HG03064 (cell line): ENCODE results near the gene EIF4E1B.
A peak's percentile ranks its signal among the peaks of the same experiment; 100 is the strongest.

Experiments
- ATAC-seq: cut with Tn5 transposase; IDR thresholded peaks from one replicate; pipeline ENCODE4 v1.9.1; 2021; ENCODE audit warnings: low read depth; ENCODE audit not compliant: unreplicated experiment

The EIF4E1B gene

DNA sequence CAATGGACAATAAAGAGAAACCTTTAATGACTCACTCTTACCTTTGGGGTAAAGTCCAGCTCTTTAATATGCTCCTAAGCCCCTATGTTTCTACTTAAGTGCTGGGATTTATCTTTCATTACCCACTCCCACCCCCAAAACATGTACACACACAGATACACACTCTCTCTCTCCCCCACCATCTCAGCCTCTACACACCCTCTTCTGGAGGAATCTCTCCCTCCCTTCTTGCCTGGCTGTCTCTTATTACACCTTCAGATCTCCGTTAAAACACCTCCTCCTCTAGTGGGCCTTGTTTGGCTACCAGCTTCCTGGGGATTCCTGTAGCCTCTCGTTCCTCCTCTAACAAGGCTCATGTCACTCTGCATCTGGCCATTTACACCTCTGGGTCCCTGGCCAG lies 27.4 kb upstream of the EIF4E1B start:
- no peak for ATAC-seq

- ATAC-seq = no peak
Measured at GRCh38 chr5:176606032-176606431, 24.4 kb upstream of the EIF4E1B start.

DNA sequence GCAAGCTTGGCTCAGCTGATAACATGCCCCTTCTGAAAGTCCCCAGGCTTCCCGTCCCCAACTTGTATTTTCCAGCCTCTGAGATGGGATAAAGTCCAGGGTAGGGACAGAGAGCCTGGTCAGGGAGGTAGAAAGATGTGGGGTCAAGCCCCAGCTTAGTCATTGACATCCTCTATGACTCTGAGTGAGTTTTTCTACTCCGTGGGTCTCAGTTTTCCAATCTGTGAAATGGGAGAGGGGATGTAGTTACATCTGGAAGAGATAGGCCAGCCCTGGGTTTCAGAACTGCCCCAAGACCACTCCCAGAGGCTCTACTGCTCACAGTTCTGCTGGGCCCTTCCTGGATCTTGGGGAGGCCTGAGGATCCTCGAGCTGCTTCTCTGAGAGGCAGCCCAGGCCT lies 23.6 kb upstream of the EIF4E1B start:
- ATAC-seq = no peak

GRCh38 chr5:176608142-176608705 lies 22.3 kb upstream of the EIF4E1B start:
- ATAC-seq = no peak

DNA sequence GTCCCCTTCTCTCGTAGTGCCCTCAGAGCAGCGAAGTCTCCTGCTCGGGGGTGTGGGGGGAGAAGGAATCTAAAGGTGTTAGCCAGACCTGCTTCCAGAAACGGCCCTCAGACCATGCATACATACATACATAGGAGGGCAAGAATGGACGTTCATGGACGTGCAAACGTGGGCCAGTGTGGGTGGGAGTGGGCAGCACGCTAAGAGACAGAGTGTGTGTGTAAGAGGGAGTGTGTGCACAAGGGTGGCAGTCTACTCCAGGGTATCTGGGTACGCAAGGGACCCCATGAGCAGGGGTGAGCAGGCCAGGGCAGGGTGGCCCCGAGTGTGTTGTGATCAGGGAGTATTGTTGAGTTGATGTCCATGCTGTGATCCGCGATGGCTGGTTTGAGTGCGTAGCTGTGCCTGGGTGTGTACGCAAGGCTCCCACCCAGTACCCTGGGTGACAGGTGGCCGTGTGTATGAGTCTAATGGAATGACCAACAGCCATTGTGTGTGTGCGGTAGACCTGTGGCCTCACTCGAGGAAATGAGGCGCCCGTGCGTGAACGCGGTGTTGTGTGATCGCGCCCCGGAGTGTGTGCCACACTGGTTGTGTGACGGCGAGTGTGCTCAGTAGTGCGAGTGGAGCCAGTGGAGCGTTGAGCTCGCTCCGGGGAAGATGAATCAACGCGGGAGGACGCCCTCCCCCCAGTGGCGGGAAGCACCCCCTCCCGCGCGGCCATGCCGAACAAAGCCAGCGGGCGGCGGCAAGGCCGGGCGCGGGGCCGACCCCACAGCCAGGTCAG lies 21.3 kb upstream of the EIF4E1B start:
- ATAC-seq = no peak

DNA sequence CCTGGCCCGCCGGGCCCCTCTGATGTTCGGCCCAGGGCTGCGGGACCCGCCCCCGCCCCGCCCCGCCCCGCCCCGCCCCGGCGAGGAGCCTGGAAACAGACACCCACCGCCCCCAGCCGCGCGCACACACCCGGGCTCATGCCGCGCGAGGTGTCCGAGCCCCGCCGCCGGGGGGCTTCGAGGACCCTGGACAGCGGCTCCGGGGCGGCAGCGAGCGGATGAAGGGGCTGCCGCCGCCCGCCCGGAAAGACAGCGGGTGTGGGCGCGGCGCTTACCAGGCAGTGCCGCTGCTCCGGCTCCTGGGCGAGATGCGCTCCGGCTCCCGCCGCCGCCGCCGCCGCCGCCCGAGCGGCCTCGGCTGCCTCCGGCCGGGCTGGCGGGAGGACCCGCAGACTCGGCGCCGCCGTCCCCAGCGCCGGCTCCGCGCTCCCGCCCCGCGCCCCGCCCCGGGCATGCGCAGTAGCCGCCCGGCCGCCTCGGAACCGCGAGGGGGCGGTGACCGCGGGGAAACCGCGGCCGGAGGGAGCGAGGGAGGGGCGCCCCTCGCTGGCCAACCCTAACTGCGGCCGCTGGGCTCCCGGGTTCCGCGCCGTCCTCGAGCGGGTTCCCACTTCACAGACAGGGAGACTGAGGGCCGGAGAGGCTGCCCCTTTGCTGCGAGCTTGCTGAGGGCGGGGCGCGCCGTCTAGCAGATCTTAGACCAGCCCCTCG lies 20.6 kb upstream of the EIF4E1B start, which contains the start of gene GPRIN1:
GPRIN1 (minus strand) TSS at position 433 of the 711 bp plus-strand sequence. CDS start 10,322 bp downstream, outside the sequence.
- peak; percentile 62 for ATAC-seq

- peak; percentile 24 for ATAC-seq
Measured at GRCh38 chr5:176610435-176610773, 20.1 kb upstream of the EIF4E1B start.

DNA sequence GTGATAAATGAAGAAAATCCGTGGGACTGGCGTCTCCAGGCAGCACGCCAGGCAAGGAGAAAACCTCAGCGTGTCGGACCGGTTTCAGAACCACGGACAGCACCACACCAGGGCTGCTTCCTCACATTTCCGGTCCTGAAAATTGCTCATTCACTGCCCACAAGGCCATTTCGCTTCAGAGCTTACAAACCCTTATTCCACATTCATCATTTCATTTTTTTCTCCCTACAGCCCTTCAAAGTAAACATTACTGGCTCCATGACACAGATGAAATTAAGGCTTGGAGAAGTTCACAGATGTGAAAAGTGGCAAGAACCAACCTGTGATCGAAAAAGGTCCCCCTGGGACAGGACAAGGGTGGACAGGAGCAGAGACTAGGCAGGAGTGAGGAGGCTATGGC lies 19.0 kb upstream of the EIF4E1B start:
- no peak for ATAC-seq

DNA sequence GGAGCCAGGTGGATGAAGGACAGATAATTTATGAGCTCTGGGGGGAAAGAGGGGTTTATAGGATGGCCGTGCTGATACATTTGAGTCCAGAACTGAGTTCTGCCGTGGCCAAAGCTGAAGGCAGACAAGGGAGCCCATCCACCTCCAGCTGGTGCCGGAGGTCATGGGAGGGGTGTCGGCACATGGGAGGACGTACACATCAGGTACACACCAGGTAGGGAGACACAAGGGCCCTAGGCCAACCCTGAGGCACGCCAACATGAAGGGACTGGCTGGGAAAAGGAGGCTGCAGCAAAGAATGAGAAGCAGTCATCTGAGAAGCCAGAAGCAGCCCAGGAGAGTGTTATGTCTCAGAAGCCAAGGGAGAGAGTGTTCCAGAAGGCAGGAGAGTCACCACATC lies 18.5 kb upstream of the EIF4E1B start:
- ATAC-seq = no peak

GRCh38 chr5:176612855-176613254 lies 17.6 kb upstream of the EIF4E1B start:
- ATAC-seq = no peak

GRCh38 chr5:176614805-176615478 lies 15.5 kb upstream of the EIF4E1B start:
- ATAC-seq = no peak

DNA sequence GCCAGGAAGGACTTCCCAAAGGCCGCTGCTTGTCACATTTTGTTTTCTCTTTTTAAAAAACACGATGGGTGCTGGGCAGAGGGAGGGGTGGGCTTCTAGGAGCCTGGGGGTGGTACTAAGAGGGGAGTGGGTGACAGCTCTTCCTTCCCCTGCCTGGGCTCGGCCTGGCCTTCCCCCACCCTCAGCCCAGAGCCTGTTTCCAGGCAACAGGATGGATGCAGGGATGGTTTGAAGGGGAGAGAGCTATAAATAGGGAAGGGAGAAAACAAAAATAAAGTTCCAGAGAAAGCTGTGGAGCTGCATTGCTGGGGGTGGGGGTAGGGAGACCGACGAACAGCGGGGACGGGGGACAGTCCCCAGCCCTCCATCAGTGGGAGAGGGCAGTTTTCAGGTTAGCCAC lies 14.0 kb upstream of the EIF4E1B start:
- no peak for ATAC-seq

DNA sequence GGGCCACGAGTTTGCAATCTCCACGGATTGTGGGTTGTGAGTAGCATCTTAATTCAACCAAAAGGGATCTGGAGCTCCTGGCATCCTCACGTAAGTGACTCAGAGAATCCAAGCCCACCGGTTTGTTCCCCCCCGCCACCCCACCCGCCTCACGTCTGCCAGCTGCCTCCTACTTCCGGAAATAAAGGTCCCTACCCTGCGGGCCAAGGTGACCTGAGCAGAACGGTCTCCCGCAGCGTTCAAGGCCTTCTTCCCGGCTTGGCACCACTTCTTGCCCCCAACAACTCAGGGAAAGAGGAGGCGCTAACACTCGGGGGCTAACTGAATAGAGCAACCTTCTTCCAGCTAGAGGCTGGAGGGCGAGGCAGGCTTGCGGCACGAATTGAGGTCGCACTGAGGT lies 11.7 kb upstream of the EIF4E1B start:
- ATAC-seq = no peak

GRCh38 chr5:176619203-176619568 lies 11.3 kb upstream of the EIF4E1B start:
- no peak for ATAC-seq

- ATAC-seq = no peak
Measured at GRCh38 chr5:176619569-176620332, 10.7 kb upstream of the EIF4E1B start.

DNA sequence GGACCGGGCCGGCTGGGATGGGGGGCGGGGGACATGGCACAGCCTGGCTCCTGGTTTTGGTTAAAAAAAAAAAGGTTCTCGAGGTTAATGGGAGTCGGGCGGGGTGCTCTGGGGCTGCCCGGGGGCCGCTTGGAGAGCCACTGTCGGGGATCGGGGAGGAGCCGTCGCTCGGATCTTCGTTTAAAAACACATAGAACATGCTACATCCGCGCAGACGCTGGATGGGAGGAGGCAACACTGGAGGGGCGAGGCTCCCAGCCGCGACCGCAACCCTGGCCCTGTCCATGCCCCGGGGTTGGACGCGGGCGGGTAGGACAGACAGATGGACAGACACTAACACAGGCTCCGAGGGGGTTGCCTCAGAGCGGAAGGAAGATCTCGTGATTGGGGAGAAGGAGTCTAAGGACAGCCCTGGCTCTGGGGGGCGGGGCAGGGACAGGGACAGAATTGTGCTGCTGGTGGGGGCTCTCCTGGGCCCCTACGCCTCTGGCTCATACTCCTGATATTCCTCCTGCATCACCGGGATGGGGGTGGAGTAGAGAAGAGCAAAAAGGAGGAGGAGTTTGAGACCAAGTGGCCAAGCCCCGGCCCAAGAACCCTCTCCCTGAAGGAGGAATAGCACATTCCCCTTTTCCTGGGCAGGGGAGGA lies 10.0 kb upstream of the EIF4E1B start:
- ATAC-seq = no peak

GRCh38 chr5:176621661-176622079 lies 8.8 kb upstream of the EIF4E1B start:
- no peak for ATAC-seq

DNA sequence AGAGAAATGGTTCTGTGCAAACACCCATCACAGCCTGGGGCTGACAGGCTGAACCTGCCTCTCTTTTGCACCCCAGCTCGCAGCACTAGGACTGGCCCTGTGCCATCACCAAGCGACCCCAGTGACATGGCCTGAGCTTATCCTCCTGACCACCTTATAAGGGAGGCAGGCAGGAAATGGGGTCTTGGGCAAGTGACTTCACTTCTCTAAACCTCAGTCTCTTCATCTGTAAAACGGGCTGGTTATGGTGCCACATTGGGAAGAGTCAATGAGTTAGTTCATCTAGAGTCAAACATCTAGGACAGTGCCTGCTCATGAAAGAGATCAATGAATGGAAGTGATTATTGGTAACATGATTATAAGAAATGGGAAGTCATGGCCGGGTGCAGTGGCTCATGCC lies 6.3 kb upstream of the EIF4E1B start:
- ATAC-seq = no peak

DNA sequence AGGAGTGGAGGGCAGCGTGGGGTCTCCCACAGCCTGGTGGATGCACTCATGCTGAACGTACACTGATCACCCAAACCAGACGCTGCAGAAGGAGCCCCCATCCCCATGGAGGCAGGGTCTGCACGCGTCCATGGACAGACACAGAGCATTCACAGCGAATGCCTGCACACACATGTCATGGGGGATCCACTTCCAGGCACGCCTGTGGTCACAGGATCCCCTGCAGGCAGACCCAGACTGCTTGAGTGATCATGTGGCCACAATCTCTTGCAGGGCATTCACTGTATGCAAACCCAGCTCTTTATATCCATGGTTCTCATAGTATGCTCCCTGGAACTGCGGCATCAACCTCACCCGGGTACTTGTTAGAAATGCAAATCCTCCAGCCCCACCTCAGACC lies 5.5 kb upstream of the EIF4E1B start:
- no peak for ATAC-seq

DNA sequence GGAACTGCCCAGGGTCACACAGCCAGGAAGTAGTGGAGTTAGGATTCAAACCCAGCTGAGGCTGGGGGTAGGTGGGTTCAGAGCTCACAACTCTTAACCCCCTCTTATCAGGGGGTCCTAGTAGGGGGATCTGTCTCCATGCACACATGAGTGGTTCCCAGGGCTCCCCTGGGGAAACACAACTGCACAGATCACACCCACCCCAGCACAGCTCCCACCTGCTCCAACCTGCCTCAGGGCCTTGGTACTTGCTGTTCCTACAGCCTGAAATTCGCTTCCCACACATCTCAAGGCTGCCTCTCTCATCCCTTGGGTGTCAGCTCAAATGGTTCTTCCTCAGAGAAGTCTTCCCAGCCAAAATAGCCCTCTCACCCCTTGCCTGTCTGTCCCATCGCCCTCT lies 5.0 kb upstream of the EIF4E1B start:
- no peak for ATAC-seq
